Measurements from ENCODE around the gene TANGO6.

TANGO6 gene

GRCh38 chr16:69115837-69116236 is 272.5 kb downstream of the TANGO6 start:
- Histone ChIP-seq H3K27ac (no peak overlapping the region), H3K27me3 (ENCODE audit: insufficient read depth, low read depth, severe bottlenecking) (no peaks in the 10 kb centered on the region), H3K36me3 (peaks cover 62% of the 10 kb centered on the region), H3K4me3 (ENCODE audit: low read depth, low read length) (no peak overlapping the region), H3K9me3 (ENCODE audit: severe bottlenecking) (no peaks in the 10 kb centered on the region)
- DNase-seq = no peak
- no peak for TF ChIP-seq CTCF (IDR thresholded peaks at IDR 0.05; ENCODE audit: low read depth, low read length)

DNA sequence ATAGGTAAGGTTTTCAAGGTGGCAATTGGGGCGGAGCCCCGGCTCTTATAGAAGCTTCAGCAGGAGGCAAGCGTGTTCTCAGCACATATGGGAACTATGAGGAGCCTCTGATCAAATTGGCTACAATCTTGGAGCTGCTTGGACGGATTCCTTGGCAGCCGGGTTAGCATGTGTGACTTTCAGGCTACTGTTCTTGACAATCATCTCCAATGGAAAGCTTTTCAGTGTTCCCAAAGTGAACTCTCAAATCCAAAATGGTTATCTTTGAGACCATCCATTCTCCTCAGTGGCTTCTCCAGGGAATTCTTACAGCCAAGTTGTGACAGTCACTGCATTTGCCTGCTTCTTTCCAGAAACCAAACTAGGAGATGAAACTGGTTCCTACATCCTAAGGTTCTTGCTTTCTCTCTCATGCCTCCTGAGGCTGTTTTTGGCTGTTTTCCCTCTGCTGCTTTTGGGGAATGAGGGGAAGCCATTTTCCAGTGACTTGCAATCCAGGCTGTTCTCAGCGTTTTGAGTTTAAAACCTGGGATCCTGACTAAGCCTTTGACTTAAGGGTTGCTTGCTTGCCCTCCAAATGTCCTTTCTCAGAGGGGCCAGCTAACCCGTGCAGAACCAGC is 273.0 kb downstream of the TANGO6 start:
- H3K27ac ChIP-seq = no peak overlapping the region
- H3K4me3 ChIP-seq (ENCODE audit: low read depth, low read length) = no peak overlapping the region
- TF ChIP-seq CTCF (IDR thresholded peaks at IDR 0.05; ENCODE audit: low read depth, low read length) = no peak
- H3K36me3 ChIP-seq = peaks cover 67% of the 10 kb centered on the region
- H3K9me3 ChIP-seq (ENCODE audit: severe bottlenecking) = no peaks in the 10 kb centered on the region
- no peaks in the 10 kb centered on the region for H3K27me3 ChIP-seq (ENCODE audit: insufficient read depth, low read depth, severe bottlenecking)
- DNase-seq = no peak

GRCh38 chr16:69116906-69117305 is 273.6 kb downstream of the TANGO6 start:
- no peak for DNase-seq
- H3K9me3 ChIP-seq (ENCODE audit: severe bottlenecking) = no peaks in the 10 kb centered on the region
- peaks cover 68% of the 10 kb centered on the region for H3K36me3 ChIP-seq
- H3K27me3 ChIP-seq (ENCODE audit: insufficient read depth, low read depth, severe bottlenecking) = no peaks in the 10 kb centered on the region
- no peak overlapping the region for H3K27ac ChIP-seq
- H3K4me3 ChIP-seq (ENCODE audit: low read depth, low read length) = no peak overlapping the region
- no peak for TF ChIP-seq CTCF (IDR thresholded peaks at IDR 0.05; ENCODE audit: low read depth, low read length)

DNA sequence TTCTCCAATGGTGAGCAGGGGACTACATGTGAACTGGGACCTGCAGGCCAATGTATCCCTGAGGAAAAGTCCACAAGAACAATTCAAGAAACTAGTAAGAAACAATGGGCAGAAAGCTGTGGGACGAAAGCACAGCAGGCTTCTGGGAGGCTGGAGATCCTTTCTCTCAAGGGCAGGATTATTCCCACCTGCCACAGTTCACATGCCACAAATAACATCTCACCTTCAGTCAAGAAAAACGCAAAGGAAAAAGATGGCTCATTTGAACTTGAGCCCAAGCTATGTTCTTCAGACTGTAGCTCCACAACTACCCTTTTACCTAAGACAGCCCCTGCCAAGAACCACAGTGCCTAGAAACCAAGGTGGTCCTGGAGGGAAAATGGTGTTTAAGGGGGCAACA is 275.1 kb downstream of the TANGO6 start:
- Histone ChIP-seq H3K27me3 (ENCODE audit: insufficient read depth, low read depth, severe bottlenecking) (no peaks in the 10 kb centered on the region), H3K27ac (no peak overlapping the region), H3K36me3 (peaks cover 60% of the 10 kb centered on the region), H3K9me3 (ENCODE audit: severe bottlenecking) (no peaks in the 10 kb centered on the region), H3K4me3 (ENCODE audit: low read depth, low read length) (no peak overlapping the region)
- TF ChIP-seq CTCF (IDR thresholded peaks at IDR 0.05; ENCODE audit: low read depth, low read length) = no peak
- DNase-seq = no peak

DNA sequence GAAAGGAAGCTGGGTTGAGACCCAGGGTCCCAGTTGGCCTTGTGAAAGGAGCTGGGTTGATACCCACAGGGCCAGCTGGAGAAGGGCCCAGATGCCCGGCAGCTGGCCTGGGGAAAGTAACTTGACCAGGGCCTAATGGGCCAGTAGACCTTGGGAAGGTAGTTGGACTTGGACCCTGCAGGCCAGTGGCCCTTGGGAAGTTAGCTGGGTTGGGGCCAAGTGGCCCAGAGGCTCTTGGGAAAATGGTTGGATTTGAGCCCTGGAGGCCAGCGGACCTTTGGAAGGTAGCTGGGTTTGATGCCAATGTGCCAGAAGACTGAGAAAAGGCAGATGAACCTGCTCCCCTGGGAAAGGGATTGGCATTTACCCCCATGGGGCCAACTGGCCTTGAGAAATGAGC is 275.7 kb downstream of the TANGO6 start:
- Histone ChIP-seq H3K36me3 (peaks cover 59% of the 10 kb centered on the region), H3K9me3 (ENCODE audit: severe bottlenecking) (no peaks in the 10 kb centered on the region), H3K27me3 (ENCODE audit: insufficient read depth, low read depth, severe bottlenecking) (no peaks in the 10 kb centered on the region), H3K4me3 (ENCODE audit: low read depth, low read length) (no peak overlapping the region), H3K27ac (no peak overlapping the region)
- no peak for DNase-seq
- TF ChIP-seq CTCF (IDR thresholded peaks at IDR 0.05; ENCODE audit: low read depth, low read length) = no peak

DNA sequence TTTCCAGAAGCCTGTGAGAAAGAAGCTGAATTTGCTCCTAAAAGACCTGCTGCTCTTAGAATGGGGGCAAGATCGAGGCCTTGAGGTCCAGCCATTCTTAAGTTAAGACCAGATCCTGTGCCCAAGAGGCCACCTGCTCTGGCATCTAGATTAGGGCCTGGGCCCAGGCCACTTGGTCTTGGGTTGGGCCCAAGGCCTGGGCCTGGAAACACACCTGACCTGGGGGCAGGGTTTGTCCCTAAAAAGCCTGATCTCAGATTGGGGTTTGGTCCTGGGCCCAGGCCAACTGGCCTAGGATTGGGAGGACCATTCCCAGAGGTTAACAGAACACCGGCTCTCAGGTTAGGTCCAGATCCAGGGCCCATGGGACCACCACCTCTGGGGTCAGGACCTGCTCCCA is 276.2 kb downstream of the TANGO6 start:
- H3K36me3 ChIP-seq = peaks cover 56% of the 10 kb centered on the region
- no peaks in the 10 kb centered on the region for H3K27me3 ChIP-seq (ENCODE audit: insufficient read depth, low read depth, severe bottlenecking)
- no peak overlapping the region for H3K27ac ChIP-seq
- TF ChIP-seq CTCF (IDR thresholded peaks at IDR 0.05; ENCODE audit: low read depth, low read length) = no peak
- H3K9me3 ChIP-seq (ENCODE audit: severe bottlenecking) = no peaks in the 10 kb centered on the region
- no peak for DNase-seq
- H3K4me3 ChIP-seq (ENCODE audit: low read depth, low read length) = no peak overlapping the region

All from WERI-Rb-1 (cell line).